ENCODE data around the gene C4orf54.

GRCh38 chr4:99679204-99679603 is 21.6 kb upstream of the C4orf54 start:
- TF ChIP-seq, protein P1, sequence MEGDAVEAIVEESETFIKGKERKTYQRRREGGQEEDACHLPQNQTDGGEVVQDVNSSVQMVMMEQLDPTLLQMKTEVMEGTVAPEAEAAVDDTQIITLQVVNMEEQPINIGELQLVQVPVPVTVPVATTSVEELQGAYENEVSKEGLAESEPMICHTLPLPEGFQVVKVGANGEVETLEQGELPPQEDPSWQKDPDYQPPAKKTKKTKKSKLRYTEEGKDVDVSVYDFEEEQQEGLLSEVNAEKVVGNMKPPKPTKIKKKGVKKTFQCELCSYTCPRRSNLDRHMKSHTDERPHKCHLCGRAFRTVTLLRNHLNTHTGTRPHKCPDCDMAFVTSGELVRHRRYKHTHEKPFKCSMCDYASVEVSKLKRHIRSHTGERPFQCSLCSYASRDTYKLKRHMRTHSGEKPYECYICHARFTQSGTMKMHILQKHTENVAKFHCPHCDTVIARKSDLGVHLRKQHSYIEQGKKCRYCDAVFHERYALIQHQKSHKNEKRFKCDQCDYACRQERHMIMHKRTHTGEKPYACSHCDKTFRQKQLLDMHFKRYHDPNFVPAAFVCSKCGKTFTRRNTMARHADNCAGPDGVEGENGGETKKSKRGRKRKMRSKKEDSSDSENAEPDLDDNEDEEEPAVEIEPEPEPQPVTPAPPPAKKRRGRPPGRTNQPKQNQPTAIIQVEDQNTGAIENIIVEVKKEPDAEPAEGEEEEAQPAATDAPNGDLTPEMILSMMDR (conservative IDR thresholded peaks at IDR 0.05 in 1 of 2, IDR thresholded peaks at IDR 0.05 in 1 of 2; ENCODE audit: extremely low read depth in 1 of 2, insufficient read depth in 1 of 2, low read depth in 1 of 2, low read length in 2 of 2): no peak
- TF ChIP-seq EZH2 (IDR thresholded peaks at IDR 0.05; ENCODE audit: borderline replicate concordance, low read length): no peak
